Measurements from ENCODE around the gene PACSIN2. TPM values are rescaled to one million over a fixed set of nuclear protein-coding genes. Genes with fewer than 3 reads are reported as not detected.
A peak's percentile ranks its signal among the peaks of the same experiment; 100 is the strongest.

The PACSIN2 gene
- total RNA-seq, 1 donor from 2014 or later: 46.2 TPM

- Histone ChIP-seq H3K4me3 (peak overlapping the region; percentile 5 to 38), H3K27ac (peak overlapping the region; percentile 70), H3K9me3 (no peaks in the 10 kb centered on the region), H3K27me3 (no peaks in the 10 kb centered on the region), H3K4me1 (peaks cover 84% of the 10 kb centered on the region), H3K36me3 (no peaks in the 10 kb centered on the region)
- TF ChIP-seq CTCF (IDR thresholded peaks at IDR 0.05): no peak
- TF ChIP-seq POLR2A (IDR thresholded peaks at IDR 0.05): no peak
- no peak for TF ChIP-seq POLR2AphosphoS5 (IDR thresholded peaks at IDR 0.05; ENCODE audit: insufficient read depth in 1 of 2, low read depth in 1 of 2)
- DNase-seq (ENCODE audit: extremely low spot score in 2 of 2): no peak
- intact Hi-C loops (cut with DNase I): loop anchor here (10.0 kb wide), 1 partner anchor 60 kb away; no protein-coding TSS in a partner anchor
These were observed 20.6 kb downstream of the PACSIN2 start for GRCh38 chr22:42994276-42994916.

GRCh38 chr22:42993651-42994275 lies 21.2 kb downstream of the PACSIN2 start:
- H3K4me1 ChIP-seq: peaks cover 89% of the 10 kb centered on the region
- peak overlapping the region in 1 of 2 donors; percentile 38 for H3K4me3 ChIP-seq
- DNase-seq (ENCODE audit: extremely low spot score in 2 of 2): no peak

GRCh38 chr22:42992886-42993479 lies 22.0 kb downstream of the PACSIN2 start:
- intact Hi-C loops (cut with DNase I): loop anchor here (10.0 kb wide), 1 partner anchor 58 kb away; no protein-coding TSS in a partner anchor

More at GRCh38 chr22:42993651-42994275, 21.2 kb downstream of the PACSIN2 start:
- TF ChIP-seq POLR2A (IDR thresholded peaks at IDR 0.05): no peak
- intact Hi-C loops (cut with DNase I): loop anchor here (10.0 kb wide), 1 partner anchor 59 kb away; no protein-coding TSS in a partner anchor
- peak overlapping the region; percentile 70 for H3K27ac ChIP-seq
- H3K36me3 ChIP-seq: no peaks in the 10 kb centered on the region
- no peaks in the 10 kb centered on the region for H3K27me3 ChIP-seq
- H3K9me3 ChIP-seq: no peaks in the 10 kb centered on the region

GRCh38 chr22:42992092-42992491 lies 22.9 kb downstream of the PACSIN2 start:
- Histone ChIP-seq H3K27me3 (no peaks in the 10 kb centered on the region), H3K9me3 (no peaks in the 10 kb centered on the region), H3K27ac (no peak overlapping the region), H3K36me3 (no peaks in the 10 kb centered on the region), H3K4me3 (no peak overlapping the region), H3K4me1 (peaks cover 75% of the 10 kb centered on the region)
- intact Hi-C loops (cut with DNase I): loop anchor here (10.0 kb wide), 1 partner anchor 57 kb away; no protein-coding TSS in a partner anchor
- TF ChIP-seq POLR2AphosphoS5 (IDR thresholded peaks at IDR 0.05; ENCODE audit: insufficient read depth in 1 of 2, low read depth in 1 of 2): no peak
- no peak for TF ChIP-seq CTCF (IDR thresholded peaks at IDR 0.05)
- TF ChIP-seq POLR2A (IDR thresholded peaks at IDR 0.05): no peak
- no peak for DNase-seq (ENCODE audit: extremely low spot score in 2 of 2)

More at GRCh38 chr22:42992886-42993479, 22.0 kb downstream of the PACSIN2 start:
- DNase-seq (ENCODE audit: extremely low spot score in 2 of 2): no peak
- H3K27me3 ChIP-seq: no peaks in the 10 kb centered on the region
- no peaks in the 10 kb centered on the region for H3K36me3 ChIP-seq
- no peak overlapping the region for H3K4me3 ChIP-seq
- TF ChIP-seq POLR2A (IDR thresholded peaks at IDR 0.05) (no peak), POLR2AphosphoS5 (IDR thresholded peaks at IDR 0.05; ENCODE audit: insufficient read depth in 1 of 2, low read depth in 1 of 2) (no peak), CTCF (IDR thresholded peaks at IDR 0.05) (no peak)
- H3K27ac ChIP-seq: no peak overlapping the region
- peaks cover 84% of the 10 kb centered on the region for H3K4me1 ChIP-seq
- no peaks in the 10 kb centered on the region for H3K9me3 ChIP-seq

GRCh38 chr22:42991010-42991651 lies 23.8 kb downstream of the PACSIN2 start:
- no peak overlapping the region for H3K27ac ChIP-seq
- TF ChIP-seq CTCF (IDR thresholded peaks at IDR 0.05) (no peak), POLR2A (IDR thresholded peaks at IDR 0.05) (no peak), POLR2AphosphoS5 (IDR thresholded peaks at IDR 0.05; ENCODE audit: insufficient read depth in 1 of 2, low read depth in 1 of 2) (no peak)
- H3K4me1 ChIP-seq: peaks cover 71% of the 10 kb centered on the region

More at GRCh38 chr22:42991010-42991651, 23.8 kb downstream of the PACSIN2 start:
- Histone ChIP-seq H3K27me3 (no peaks in the 10 kb centered on the region), H3K36me3 (no peaks in the 10 kb centered on the region), H3K9me3 (no peaks in the 10 kb centered on the region), H3K4me3 (no peak overlapping the region)
- intact Hi-C loops (cut with DNase I): loop anchor here (10.0 kb wide), 1 partner anchor 56 kb away; no protein-coding TSS in a partner anchor
- DNase-seq (ENCODE audit: extremely low spot score in 2 of 2): no peak
